Gastroesophageal sphincter (tissue), 4 donors: ENCODE data around the gene TOMM7. TPM values are rescaled to one million over a fixed set of nuclear protein-coding genes. Genes with fewer than 3 reads are reported as not detected.
A peak's percentile ranks its signal among the peaks of the same experiment; 100 is the strongest.

ENCODE experiments used
- ATAC-seq: fragments of 150-250 bp; one replicate; pipeline ENCODE4 v1.9.1; 2016; ENCODE audit warnings: mild to moderate bottlenecking, moderate library complexity
- H3K27ac ChIP-seq, 4 donors: fragments of 200-600 bp; sonication (generic) in 3 of 4; 1 replicate in 3 of 4; 2 replicates in 1 of 4; pipeline ENCODE4 v1.5.1; 2016 to 2019
- H3K27me3 ChIP-seq: fragments of 200-600 bp; sonication (generic); one replicate; pipeline ENCODE4 v1.5.1; 2019
- H3K36me3 ChIP-seq, 2 donors: fragments of 200-600 bp; sonication (generic); one replicate each; pipeline ENCODE4 v1.5.1; 2019; ENCODE audit warnings: control low read depth in 1 of 2
- H3K4me1 ChIP-seq, 3 donors: fragments of 200-600 bp; sonication (generic); 1 replicate in 2 of 3; 2 replicates in 1 of 3; pipeline ENCODE4 v1.5.1; 2016 to 2019; ENCODE audit warnings: control low read depth in 2 of 3
- H3K4me3 ChIP-seq, 2 donors: fragments of 200-600 bp; sonication (generic); one replicate each; pipeline ENCODE4 v1.5.1; 2019; ENCODE audit warnings: mild to moderate bottlenecking in 1 of 2, moderate library complexity in 1 of 2
- H3K9me3 ChIP-seq, 3 donors: fragments of 200-600 bp; sonication (generic); one replicate each; pipeline ENCODE4 v1.5.1; 2017 to 2019; ENCODE audit warnings: control low read depth in 2 of 3
- EP300 ChIP-seq: sonication (generic); formaldehyde crosslinking; IDR thresholded peaks from one replicate; pipeline ENCODE4 v1.6.1; 2017; ENCODE audit warnings: antibody characterized with exemption, mild to moderate bottlenecking
- POLR2A ChIP-seq, 2 donors: fragments of 450-650 bp; IDR thresholded peaks; one replicate each; pipeline ENCODE4 v1.6.1; 2017; ENCODE audit warnings: antibody characterized with exemption in 2 of 2, mild to moderate bottlenecking in 2 of 2, moderate library complexity in 1 of 2
- POLR2AphosphoS5 ChIP-seq: sonication (generic); formaldehyde crosslinking; IDR thresholded peaks from one replicate; pipeline ENCODE4 v1.6.1; 2017; ENCODE audit warnings: antibody characterized with exemption
- WGBS, 2 donors: methylation state at CpG; one replicate each; pipeline ENCODE4 v1.1.5; 2018; ENCODE audit warnings: low coverage in 1 of 2; 5-methylcytosine and 5-hydroxymethylcytosine counted together
- total RNA-seq, 4 donors: library from RNA; depleted of rRNA; stranded (reverse); fragments of >200 nt; gene quantifications; one replicate each; pipeline ENCODE4 v1.1.0, GENCODE V29; 2016
- TF ChIP-seq, protein P1 (sequence below), 4 experiments: fragments of 200-600 bp in 2 of 4; fragments of 450-650 bp in 2 of 4; sonication (generic) in 1 of 4; IDR thresholded peaks; one replicate each; pipeline ENCODE4 v1.5.1; 2017 to 2019; ENCODE audit warnings: antibody characterized with exemption in 4 of 4, mild to moderate bottlenecking in 2 of 4, moderate library complexity in 2 of 4

TOMM7 gene
- total RNA-seq, 4 donors from 2014 or later, result 121 to 340 (median 231) TPM

DNA sequence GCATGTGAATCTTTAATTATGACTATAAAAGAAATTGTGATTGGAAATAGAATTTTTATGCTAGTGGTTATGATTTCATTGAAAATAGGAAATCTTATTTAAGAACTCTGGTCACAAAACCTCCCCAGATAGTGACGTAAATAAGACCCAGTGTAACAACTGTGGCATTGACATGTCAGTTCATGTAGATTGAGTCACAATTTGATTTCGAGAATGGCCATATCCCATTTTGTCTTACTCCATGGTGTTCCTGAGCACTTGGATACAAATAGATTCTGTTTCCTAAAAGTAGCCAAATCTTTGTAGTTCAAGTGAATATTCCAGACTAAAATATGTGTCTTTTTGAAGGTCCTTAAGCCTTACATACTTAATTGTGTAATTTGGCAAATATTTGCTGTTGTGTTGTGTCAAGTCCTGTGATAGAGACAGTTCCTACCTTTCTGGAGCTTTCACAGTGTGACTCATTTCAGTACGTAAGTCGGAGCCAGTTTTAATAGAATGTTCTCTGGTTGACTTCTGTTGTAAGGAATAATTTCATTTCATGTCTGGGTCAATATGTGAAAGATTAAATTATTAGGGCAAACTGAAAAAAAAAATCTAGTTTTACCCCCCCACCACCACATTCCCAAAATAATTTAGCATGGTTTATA, 37.1 kb upstream of the TOMM7 start:
- no peak for TF ChIP-seq POLR2A (IDR thresholded peaks at IDR 0.05)
- TF ChIP-seq, protein P1, sequence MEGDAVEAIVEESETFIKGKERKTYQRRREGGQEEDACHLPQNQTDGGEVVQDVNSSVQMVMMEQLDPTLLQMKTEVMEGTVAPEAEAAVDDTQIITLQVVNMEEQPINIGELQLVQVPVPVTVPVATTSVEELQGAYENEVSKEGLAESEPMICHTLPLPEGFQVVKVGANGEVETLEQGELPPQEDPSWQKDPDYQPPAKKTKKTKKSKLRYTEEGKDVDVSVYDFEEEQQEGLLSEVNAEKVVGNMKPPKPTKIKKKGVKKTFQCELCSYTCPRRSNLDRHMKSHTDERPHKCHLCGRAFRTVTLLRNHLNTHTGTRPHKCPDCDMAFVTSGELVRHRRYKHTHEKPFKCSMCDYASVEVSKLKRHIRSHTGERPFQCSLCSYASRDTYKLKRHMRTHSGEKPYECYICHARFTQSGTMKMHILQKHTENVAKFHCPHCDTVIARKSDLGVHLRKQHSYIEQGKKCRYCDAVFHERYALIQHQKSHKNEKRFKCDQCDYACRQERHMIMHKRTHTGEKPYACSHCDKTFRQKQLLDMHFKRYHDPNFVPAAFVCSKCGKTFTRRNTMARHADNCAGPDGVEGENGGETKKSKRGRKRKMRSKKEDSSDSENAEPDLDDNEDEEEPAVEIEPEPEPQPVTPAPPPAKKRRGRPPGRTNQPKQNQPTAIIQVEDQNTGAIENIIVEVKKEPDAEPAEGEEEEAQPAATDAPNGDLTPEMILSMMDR (IDR thresholded peaks at IDR 0.05), result no peak
- TF ChIP-seq POLR2AphosphoS5, result peak; percentile 73
- no peak for TF ChIP-seq EP300
- no peak overlapping the region for H3K4me3 ChIP-seq
- 46 to 58% methylated on average over 4 of the region's 4 CpGs for WGBS, 2 donors
- H3K9me3 ChIP-seq, result no peaks in the 10 kb centered on the region
- H3K36me3 ChIP-seq, result peaks cover 0 to 12% of the 10 kb centered on the region in 2 donors
- peaks cover 0 to 69% (median 23%) of the 10 kb centered on the region in 3 donors for H3K4me1 ChIP-seq
- H3K27me3 ChIP-seq, result no peaks in the 10 kb centered on the region
- ATAC-seq, result peak; percentile 60
- H3K27ac ChIP-seq, result peak overlapping the region; percentile 55 to 98 (median 90)

DNA sequence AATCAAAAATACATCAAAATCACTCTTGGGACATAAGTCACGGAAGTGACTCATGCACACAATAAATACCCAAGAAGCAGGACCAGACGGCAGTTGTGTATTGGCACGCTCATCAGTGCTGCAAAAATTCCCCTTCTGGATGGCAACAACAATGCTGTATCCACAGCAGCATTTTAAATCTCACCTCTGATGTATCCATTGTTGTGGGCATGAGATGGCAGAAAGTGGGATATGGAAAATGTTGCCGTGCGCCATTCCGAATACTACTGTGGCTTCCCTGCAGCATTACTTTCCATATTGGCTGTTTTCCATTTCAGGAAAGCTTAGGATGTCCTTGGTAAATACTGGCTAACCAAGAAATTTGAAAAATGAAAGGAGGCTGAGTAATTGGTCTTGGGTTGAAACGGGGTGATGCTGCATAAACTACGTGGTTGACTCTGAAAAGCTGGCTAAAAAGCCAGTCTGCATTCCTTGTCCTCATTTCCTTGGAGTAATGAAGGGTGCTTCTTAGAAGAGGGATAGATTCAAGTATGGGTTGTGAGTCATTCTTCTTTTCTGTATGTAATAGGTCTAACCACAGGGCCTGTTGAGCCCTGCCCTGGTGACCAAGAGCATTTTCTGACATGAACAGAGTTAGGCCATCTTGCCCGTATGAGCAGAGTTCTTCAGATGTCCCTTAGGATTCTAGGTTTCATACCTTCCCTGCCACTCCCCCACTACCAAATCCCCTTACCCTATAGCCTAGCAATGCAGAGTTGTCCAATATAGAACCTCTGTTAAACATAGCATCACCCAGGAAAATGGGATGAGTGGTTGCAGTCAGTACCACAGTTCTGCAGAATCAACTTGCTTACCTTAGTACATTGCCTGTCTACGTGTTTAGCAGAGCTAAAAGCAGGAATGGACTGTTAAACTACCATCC, 36.3 kb upstream of the TOMM7 start:
- ATAC-seq, result peak; percentile 15
- TF ChIP-seq POLR2AphosphoS5, result peak; percentile 79
- no peak for TF ChIP-seq POLR2A (IDR thresholded peaks at IDR 0.05)
- TF ChIP-seq EP300, result no peak
- 33 to 37% methylated on average over 9 to 10 of the region's 10 CpGs for WGBS, 2 donors
- Histone ChIP-seq H3K36me3 (peaks cover 0 to 12% of the 10 kb centered on the region in 2 donors), H3K4me3 (no peak overlapping the region), H3K4me1 (peaks cover 0 to 65% (median 23%) of the 10 kb centered on the region in 3 donors), H3K9me3 (no peaks in the 10 kb centered on the region), H3K27me3 (no peaks in the 10 kb centered on the region), H3K27ac (peak overlapping the region; percentile 55 to 98 (median 90))

DNA sequence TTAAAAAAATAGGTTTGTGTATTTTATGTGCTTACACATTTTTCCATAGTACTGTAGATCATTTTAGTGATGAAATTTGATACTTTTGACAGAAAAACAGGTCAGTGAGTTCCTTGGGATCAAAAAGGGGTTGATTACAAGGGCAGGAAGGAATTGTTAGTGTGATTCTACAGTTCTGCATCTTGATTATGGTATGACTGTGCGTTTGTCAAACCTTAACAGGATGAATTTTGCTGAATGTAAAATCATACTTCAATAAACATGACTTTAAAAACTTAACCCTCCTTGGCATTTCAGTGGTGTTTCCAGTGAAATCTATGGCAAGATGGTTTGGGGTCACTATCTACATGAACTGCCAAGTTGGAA, 35.6 kb upstream of the TOMM7 start:
- 56 to 77% methylated on average over 1 of the region's 1 CpG for WGBS, 2 donors

DNA sequence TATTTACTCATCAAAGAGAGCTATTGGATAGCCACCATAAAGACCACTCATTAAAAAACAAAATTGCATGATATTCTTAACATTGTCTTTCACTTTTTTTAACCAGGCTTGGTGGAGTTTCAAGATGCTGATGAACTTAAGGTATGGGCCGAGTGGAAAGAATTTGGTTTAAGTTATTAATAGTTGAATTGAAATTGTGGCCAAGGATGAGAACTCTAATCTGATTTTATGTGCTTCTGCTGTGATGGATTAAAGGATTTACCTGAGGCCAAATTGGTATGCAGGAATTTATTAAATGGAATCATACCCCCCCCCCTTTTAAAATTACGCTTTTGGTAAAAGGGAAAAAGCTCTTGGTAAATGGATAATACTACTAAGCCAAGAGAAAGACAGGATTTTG, 33.8 kb upstream of the TOMM7 start:
- WGBS, 2 donors, result 46% methylated on average over 2 of the region's 2 CpGs
- no peak for ATAC-seq
- H3K27me3 ChIP-seq, result no peaks in the 10 kb centered on the region
- TF ChIP-seq POLR2A (IDR thresholded peaks at IDR 0.05) (no peak), POLR2AphosphoS5 (no peak), EP300 (no peak)
- TF ChIP-seq, protein P1 (IDR thresholded peaks at IDR 0.05), result no peak
- no peak overlapping the region for H3K4me3 ChIP-seq
- peaks cover 0 to 12% of the 10 kb centered on the region in 2 donors for H3K36me3 ChIP-seq
- peaks cover 0 to 73% (median 23%) of the 10 kb centered on the region in 3 donors for H3K4me1 ChIP-seq
- no peaks in the 10 kb centered on the region for H3K9me3 ChIP-seq
- H3K27ac ChIP-seq, result peak overlapping the region; percentile 84 to 98 (median 96)

More for the DNA sequence above, 35.6 kb upstream of the TOMM7 start:
- no peaks in the 10 kb centered on the region for H3K9me3 ChIP-seq
- H3K27ac ChIP-seq, result peak overlapping the region; percentile 55 to 98 (median 90)
- H3K27me3 ChIP-seq, result no peaks in the 10 kb centered on the region
- H3K36me3 ChIP-seq, result peaks cover 0 to 12% of the 10 kb centered on the region in 2 donors
- peaks cover 0 to 71% (median 23%) of the 10 kb centered on the region in 3 donors for H3K4me1 ChIP-seq
- no peak overlapping the region for H3K4me3 ChIP-seq
- ATAC-seq, result no peak
- TF ChIP-seq EP300, result no peak

DNA sequence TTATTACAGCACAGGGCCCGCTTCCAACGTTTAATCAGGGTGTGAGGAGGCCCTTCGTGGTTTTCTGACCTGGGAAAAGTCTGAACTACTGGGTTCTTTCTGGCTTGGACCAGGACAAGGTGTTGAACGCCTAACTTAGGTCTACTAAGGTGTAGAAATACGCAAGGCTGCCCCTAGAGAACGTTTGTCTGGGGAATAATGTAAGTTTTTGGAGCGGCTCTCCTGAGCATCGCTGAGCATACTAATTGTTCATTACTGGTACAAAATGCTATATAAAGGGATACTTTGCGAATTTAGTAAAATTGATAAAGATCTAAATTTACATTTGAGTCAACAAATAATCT, 32.4 kb upstream of the TOMM7 start:
- H3K4me1 ChIP-seq, result peaks cover 0 to 62% (median 23%) of the 10 kb centered on the region in 3 donors
- no peaks in the 10 kb centered on the region for H3K9me3 ChIP-seq
- H3K4me3 ChIP-seq, result peak overlapping the region; percentile 57 to 77
- H3K36me3 ChIP-seq, result peaks cover 0 to 12% of the 10 kb centered on the region in 2 donors
- no peaks in the 10 kb centered on the region for H3K27me3 ChIP-seq
- peak overlapping the region; percentile 84 to 98 (median 96) for H3K27ac ChIP-seq
- 28 to 42% methylated on average over 4 to 8 of the region's 9 CpGs for WGBS, 2 donors
- ATAC-seq, result no peak
- no peak for TF ChIP-seq POLR2AphosphoS5

DNA sequence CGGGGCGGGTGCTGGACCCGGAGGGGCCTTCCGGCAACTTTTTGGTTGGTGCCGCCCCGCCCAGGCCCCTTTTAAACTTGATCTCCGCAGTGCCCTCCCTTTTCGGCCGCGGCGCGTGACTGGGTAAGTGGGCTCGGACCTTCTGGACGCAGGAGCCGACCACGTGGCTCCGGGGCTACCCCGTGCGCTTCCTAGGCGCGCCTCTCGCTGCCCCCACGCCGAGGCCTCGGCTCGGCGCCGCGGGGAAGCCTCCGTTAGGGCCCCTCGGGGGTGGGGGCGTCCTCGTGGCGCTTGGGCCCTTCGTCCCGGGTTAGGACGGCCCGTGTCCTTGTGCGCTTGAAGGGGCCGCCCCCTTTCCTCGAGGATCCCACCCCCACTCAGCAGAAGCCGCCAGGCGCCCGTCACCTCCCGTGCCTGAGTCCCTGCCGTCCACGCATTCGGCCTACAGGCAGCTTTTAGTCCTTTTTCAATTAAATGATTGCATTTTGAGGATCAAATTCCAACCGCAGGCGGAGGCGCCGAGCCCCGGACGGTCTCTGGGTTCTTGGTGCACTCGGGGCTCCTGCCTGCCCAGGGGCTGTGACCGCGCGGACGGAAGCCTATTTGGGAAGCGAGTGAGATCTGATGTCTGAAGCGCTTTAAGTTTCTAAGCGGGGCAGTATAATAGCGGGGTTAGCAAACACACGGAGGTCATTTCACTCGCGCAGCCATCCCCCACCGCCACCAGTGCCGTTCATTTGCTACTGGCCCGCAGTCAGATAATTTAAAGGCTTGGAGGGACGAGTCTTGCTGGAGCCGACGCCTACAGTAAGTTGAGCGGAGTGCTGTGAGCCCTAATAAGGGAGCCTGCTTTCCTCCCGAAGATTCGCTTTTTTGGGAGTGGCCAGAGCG, 31.8 kb upstream of the TOMM7 start:
- TF ChIP-seq POLR2A (IDR thresholded peaks at IDR 0.05) (peak; percentile 78 to 84), POLR2AphosphoS5 (peak; percentile 92), EP300 (no peak)
- TF ChIP-seq, protein P1 (IDR thresholded peaks at IDR 0.05), result peak in 3 of 4 experiments; percentile 1 to 48 (median 42)
- peaks cover 0 to 61% (median 18%) of the 10 kb centered on the region in 3 donors for H3K4me1 ChIP-seq
- ATAC-seq, result peak; percentile 88

More for the DNA sequence above, 31.8 kb upstream of the TOMM7 start:
- WGBS, 2 donors, result 0 to 8% methylated on average over 6 to 15 of the region's 76 CpGs
- peak overlapping the region; percentile 57 to 77 for H3K4me3 ChIP-seq
- H3K36me3 ChIP-seq, result peaks cover 0 to 12% of the 10 kb centered on the region in 2 donors
- peak overlapping the region; percentile 84 to 98 (median 96) for H3K27ac ChIP-seq
- H3K9me3 ChIP-seq, result no peaks in the 10 kb centered on the region
- H3K27me3 ChIP-seq, result no peaks in the 10 kb centered on the region
